ENCODE results near the gene ZNF512. TPM values are rescaled to one million over a fixed set of nuclear protein-coding genes. Genes with fewer than 3 reads are reported as not detected.
"Not testable (repeated sequence)": the region's sequence is repeated elsewhere in the genome, so short reads cannot be mapped to it uniquely, and the experiment has no call there.

ZNF512 gene
- total RNA-seq, 2 donors from 2014 or later, result 23.2 to 26.8 TPM

DNA sequence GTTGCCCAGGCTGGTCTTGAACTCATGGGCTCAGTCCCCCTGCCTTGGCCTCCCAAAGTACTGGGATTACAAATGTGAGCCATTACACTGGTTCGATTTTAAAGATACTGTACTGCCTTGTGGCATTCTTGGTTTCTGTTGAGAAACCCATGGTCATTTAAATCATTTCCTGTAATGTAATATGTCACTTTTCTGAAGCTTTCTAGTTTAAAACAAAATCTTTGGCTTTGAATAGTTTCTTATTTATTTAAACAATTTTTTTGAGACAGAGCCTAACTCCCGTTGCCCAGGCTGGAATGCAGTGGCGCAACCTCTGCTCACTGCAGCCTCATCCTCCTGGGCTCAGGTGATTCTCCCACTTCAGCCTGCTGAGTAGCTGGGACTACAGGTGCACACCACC lies 8.9 kb downstream of the ZNF512 start:
- H3K36me3 Mint-ChIP-seq (ENCODE audit: insufficient read depth in 2 of 2), result peaks cover 22 to 62% of the 10 kb centered on the region in 2 donors
- no peaks in the 10 kb centered on the region for H3K27me3 Mint-ChIP-seq (ENCODE audit: low read depth)
- peak overlapping the region; percentile 45 to 68 for H3K4me3 Mint-ChIP-seq
- no peak overlapping the region for H3K27ac Mint-ChIP-seq
- DNase-seq (no peak), ATAC-seq (replicated peaks in 1 of 2) (peak; percentile 37 to 67)
- H3K9me3 Mint-ChIP-seq, result peaks cover 0 to 9% of the 10 kb centered on the region in 2 donors
- H3K4me1 Mint-ChIP-seq (ENCODE audit: low read depth), result peaks cover 56% of the 10 kb centered on the region

DNA sequence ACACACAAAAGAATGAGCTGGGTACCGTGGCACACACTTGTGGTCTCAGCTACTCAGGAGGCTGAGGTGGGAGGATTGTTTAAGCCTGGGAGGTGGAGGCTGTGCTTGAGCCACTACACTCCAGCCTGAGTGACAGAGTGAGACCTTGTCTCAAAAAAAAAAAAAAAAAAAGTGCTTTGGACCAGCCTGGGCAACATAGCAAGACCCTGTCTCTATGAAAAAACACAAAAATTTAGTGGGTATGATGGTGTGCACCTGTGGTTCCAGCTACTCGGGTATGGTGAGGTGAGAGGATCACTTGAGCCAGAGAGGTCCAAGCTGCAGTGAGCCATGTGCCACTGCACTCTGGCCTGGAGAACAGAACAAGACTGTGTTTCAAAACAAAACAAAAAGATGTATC lies 10.4 kb downstream of the ZNF512 start:
- Mint-ChIP-seq H3K27ac (no peak overlapping the region), H3K27me3 (ENCODE audit: low read depth) (no peaks in the 10 kb centered on the region), H3K36me3 (ENCODE audit: insufficient read depth in 2 of 2) (peaks cover 22 to 54% of the 10 kb centered on the region in 2 donors), H3K4me3 (no peak overlapping the region), H3K4me1 (ENCODE audit: low read depth) (peaks cover 56% of the 10 kb centered on the region), H3K9me3 (peaks cover 0 to 9% of the 10 kb centered on the region in 2 donors)
- DNase-seq (no peak), ATAC-seq (replicated peaks in 1 of 2) (no peak)

DNA sequence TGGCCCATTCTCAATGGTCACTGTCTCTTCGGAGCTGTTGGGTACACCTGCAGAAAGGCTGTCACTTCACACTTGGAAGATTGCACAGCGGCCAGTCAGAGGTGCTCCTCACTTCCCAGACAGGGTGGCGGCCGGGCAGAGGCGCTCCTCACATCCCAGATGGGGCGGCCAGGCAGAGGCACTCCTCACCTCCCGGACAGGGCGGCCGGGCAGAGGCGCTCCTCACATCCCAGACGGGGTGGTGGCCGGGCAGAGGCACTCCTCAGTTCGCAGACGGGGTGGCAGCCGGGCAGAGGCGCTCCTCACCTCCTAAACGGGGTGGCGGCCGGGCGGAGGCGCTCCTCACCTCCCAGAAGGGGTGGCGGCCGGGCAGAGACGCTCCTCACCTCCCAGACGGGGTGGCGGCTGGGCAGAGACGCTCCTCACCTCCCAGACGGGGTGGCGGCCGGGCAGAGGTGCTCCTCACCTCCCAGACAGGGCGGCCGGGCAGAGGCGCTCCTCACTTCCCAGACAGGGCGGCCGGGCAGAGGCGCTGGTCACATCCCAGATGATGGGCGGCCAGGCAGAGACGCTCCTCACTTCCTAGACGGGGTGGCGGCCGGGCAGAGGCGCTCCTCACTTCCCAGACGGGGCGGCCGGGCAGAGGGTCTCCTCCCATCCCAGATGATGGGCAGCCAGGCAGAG lies 11.3 kb downstream of the ZNF512 start:
- H3K9me3 Mint-ChIP-seq; H3K27me3 Mint-ChIP-seq (ENCODE audit: low read depth); H3K4me3 Mint-ChIP-seq; H3K27ac Mint-ChIP-seq; DNase-seq; ATAC-seq (replicated peaks in 1 of 2): not testable (repeated sequence)
- Mint-ChIP-seq H3K36me3 (ENCODE audit: insufficient read depth in 2 of 2) (peaks cover 22 to 54% of the 10 kb centered on the region in 2 donors), H3K4me1 (ENCODE audit: low read depth) (peaks cover 59% of the 10 kb centered on the region)

DNA sequence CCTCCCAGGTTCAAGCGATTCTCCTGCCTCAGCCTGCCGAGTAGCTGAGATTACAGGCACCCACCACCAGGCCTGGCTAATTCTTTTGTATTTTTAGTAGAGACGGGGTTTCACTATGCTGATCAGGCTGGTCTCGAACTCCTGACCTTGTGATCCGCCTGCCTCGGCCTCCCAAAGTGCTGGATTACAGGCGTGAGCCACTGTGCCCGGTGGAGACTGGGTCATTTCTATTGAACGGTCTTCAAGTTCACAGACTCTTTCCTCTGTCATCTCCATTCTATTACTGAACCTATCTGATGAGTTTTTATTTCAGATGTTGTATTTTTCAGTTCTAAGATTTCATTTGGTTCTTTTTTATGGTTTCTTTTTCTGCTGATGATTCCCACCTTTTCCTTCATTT lies 12.6 kb downstream of the ZNF512 start:
- peak overlapping the region; percentile 64 for H3K27ac Mint-ChIP-seq
- not testable (repeated sequence) for H3K4me3 Mint-ChIP-seq; H3K9me3 Mint-ChIP-seq; DNase-seq; H3K27me3 Mint-ChIP-seq (ENCODE audit: low read depth); ATAC-seq (replicated peaks in 1 of 2)
- H3K36me3 Mint-ChIP-seq (ENCODE audit: insufficient read depth in 2 of 2), result peaks cover 19 to 43% of the 10 kb centered on the region in 2 donors
- H3K4me1 Mint-ChIP-seq (ENCODE audit: low read depth), result peaks cover 62% of the 10 kb centered on the region

DNA sequence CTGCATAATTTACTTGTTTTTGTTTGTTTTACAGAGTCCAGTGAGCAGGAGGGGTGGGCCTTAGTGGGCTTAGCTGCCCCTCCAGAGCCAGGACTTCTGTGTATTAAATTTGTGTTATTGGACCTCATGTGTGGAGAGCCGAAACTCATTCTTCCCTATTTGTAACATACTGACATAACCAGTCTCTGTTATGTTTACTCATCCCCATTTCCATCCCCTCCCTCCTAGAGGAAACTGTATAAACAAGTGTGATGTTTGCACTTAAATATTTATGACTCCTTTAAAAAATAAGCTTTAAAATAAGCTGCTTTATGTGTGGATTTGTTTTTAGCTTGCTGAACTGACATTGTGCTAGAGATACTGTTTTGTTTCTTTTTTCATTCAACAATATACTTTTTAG lies 13.8 kb downstream of the ZNF512 start:
- Mint-ChIP-seq H3K4me3 (peak overlapping the region in 1 of 2 donors; percentile 16), H3K9me3 (peaks cover 0 to 2% of the 10 kb centered on the region in 2 donors), H3K4me1 (ENCODE audit: low read depth) (peaks cover 54% of the 10 kb centered on the region), H3K27me3 (ENCODE audit: low read depth) (no peaks in the 10 kb centered on the region), H3K27ac (peak overlapping the region; percentile 84), H3K36me3 (ENCODE audit: insufficient read depth in 2 of 2) (peaks cover 15 to 37% of the 10 kb centered on the region in 2 donors)
- no peak for ATAC-seq (replicated peaks in 1 of 2)
- DNase-seq, result no peak

DNA sequence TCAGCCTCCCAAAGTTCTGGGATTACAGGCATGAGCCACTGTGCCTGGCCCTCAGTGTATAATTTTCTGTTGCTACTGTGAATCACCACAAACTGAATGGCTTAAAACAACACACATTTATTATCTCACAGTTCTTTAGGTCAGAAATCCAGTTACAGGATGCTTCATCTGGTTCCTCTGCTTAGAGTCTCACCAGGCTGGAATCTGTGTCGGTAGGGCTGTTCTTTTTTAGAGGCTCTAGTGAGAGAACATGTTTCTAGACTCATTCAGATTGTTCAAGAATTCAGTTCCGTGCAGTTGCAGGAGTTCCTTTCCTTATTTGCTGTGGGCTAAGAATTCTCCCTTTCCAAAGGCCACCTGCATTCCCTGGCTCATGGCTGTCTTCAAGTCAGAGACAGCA lies 23.8 kb downstream of the ZNF512 start:
- no peaks in the 10 kb centered on the region for H3K4me1 Mint-ChIP-seq (ENCODE audit: low read depth)
- peaks cover 14 to 22% of the 10 kb centered on the region in 2 donors for H3K36me3 Mint-ChIP-seq (ENCODE audit: insufficient read depth in 2 of 2)
- ATAC-seq (replicated peaks in 1 of 2), result no peak
- H3K4me3 Mint-ChIP-seq, result no peak overlapping the region
- H3K9me3 Mint-ChIP-seq, result no peaks in the 10 kb centered on the region
- H3K27ac Mint-ChIP-seq, result no peak overlapping the region
- DNase-seq, result no peak
- no peaks in the 10 kb centered on the region for H3K27me3 Mint-ChIP-seq (ENCODE audit: low read depth)

DNA sequence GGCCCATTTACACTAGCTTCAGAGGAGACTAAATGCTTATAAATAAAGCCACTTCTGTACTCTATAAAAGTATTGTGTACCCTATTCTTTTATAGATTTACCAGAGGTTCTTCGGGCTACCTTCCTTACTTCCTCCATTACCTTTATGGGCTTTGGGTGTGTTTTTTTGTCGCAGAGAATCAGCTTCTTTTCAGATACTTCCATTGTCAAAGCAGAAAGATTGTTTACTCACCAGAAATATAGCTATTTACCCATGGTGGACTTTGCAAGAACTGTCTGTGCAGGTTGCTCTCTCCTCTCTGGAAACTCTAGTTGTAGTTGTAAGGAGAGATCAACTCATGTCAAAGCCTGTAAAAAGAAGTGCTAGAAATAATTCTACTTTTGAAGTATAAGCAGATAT lies 31.1 kb downstream of the ZNF512 start:
- H3K36me3 Mint-ChIP-seq (ENCODE audit: insufficient read depth in 2 of 2), result peaks cover 11 to 17% of the 10 kb centered on the region in 2 donors
- no peak for ATAC-seq (replicated peaks in 1 of 2)

DNA sequence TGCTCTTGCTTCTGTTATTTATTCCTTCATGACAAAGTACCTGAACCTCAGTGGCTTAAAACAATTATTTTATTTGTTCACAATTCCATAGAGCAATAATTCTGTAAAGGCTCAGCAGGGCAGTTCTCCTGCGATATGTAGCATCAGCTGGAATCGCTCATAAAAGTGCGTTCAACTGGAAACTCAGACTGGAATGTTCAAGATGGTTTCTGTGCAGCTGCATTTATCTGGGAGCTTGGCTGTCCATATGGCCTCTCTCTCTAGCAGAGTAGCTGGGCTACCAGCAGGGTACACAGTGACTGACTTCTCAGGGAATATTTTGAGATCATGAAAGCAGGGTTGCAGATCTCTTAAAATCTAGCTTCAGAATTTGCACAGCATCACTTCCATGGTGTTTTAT lies 32.5 kb downstream of the ZNF512 start:
- Mint-ChIP-seq H3K36me3 (ENCODE audit: insufficient read depth in 2 of 2) (peaks cover 11 to 21% of the 10 kb centered on the region in 2 donors), H3K4me3 (no peak overlapping the region)

More for the DNA sequence above, 31.1 kb downstream of the ZNF512 start:
- Mint-ChIP-seq H3K27ac (no peak overlapping the region), H3K27me3 (ENCODE audit: low read depth) (no peaks in the 10 kb centered on the region), H3K4me1 (ENCODE audit: low read depth) (no peaks in the 10 kb centered on the region), H3K4me3 (no peak overlapping the region), H3K9me3 (no peaks in the 10 kb centered on the region)
- DNase-seq, result no peak

DNA sequence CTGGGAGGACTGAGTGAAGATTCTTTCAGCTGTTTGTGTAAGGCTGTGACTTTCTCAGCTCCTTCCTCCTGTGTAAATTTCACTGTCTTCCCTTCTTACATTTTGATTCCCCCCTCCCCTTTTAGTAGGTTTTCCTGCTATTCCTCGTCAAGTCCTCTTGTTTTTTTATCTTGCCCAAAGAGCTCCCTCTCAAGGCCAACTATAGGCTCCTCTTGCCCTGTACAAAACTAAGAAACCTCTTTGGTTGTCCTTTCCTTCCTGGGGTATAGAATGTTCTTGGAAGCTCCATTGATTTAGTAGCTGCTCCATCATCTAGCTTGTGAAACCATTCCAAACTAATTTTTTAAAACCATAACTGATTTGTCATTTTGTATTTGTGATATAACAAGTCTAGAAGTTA lies 38.7 kb downstream of the ZNF512 start:
- no peaks in the 10 kb centered on the region for H3K9me3 Mint-ChIP-seq
- ATAC-seq (replicated peaks in 1 of 2), result no peak
- H3K36me3 Mint-ChIP-seq (ENCODE audit: insufficient read depth in 2 of 2), result peaks cover 6 to 31% of the 10 kb centered on the region in 2 donors
- DNase-seq, result no peak
- H3K27ac Mint-ChIP-seq, result peak overlapping the region; percentile 52
- H3K4me3 Mint-ChIP-seq, result no peak overlapping the region
- H3K4me1 Mint-ChIP-seq (ENCODE audit: low read depth), result no peaks in the 10 kb centered on the region
- no peaks in the 10 kb centered on the region for H3K27me3 Mint-ChIP-seq (ENCODE audit: low read depth)

More for the DNA sequence above, 32.5 kb downstream of the ZNF512 start:
- ATAC-seq (replicated peaks in 1 of 2), result no peak
- peak overlapping the region; percentile 48 for H3K27ac Mint-ChIP-seq
- H3K9me3 Mint-ChIP-seq, result no peaks in the 10 kb centered on the region
- no peaks in the 10 kb centered on the region for H3K27me3 Mint-ChIP-seq (ENCODE audit: low read depth)
- DNase-seq, result no peak
- H3K4me1 Mint-ChIP-seq (ENCODE audit: low read depth), result no peaks in the 10 kb centered on the region

DNA sequence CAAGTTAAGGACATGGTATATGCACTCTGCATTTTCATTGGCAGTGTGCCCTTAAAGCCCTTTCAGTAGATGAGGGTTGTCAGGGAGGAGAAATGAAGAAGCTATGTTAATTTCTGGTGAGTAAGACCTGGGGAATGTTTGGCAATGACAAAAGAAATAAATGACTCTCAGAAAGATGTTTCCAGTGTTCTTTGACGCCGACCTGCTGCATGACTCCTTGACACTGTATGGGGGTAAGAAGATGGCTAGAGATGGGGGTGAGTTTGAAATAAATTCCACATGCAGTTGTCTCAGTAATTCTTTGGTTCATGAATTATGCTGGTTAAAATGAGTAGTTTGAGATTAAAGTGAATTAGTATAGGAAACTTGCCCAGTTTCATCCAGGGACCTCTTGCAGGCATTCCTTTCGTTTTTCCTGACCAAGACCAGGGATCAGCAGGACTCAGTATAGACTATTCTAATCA lies 40.1 kb downstream of the ZNF512 start:
- Mint-ChIP-seq H3K27ac (peak overlapping the region; percentile 2), H3K36me3 (ENCODE audit: insufficient read depth in 2 of 2) (peaks cover 2 to 24% of the 10 kb centered on the region in 2 donors)
- peak in 1 of 2 donors; percentile 55 for ATAC-seq (replicated peaks in 1 of 2)

DNA sequence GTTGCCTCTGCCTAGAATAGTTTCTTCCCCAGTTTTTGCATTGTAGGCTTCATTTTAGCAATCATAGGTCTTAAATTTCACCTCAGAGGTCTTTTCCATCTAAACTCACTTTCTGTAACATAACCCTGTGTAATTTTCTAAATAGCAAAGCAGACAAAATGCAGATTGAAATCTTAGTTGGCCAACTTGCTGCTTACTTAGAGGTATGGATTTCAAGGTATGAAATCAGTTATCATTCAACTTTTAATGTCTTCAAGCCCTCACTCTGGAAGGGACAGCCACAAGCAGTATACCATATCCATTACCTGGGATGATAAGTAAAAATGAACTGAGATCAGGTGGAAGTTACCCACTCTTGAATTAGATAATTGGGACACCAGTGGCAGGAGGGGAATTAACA lies 42.1 kb downstream of the ZNF512 start:
- H3K36me3 Mint-ChIP-seq (ENCODE audit: insufficient read depth in 2 of 2), result peaks cover 0 to 19% of the 10 kb centered on the region in 2 donors
- ATAC-seq (replicated peaks in 1 of 2) (no peak), DNase-seq (no peak)
- no peaks in the 10 kb centered on the region for H3K27me3 Mint-ChIP-seq (ENCODE audit: low read depth)
- no peaks in the 10 kb centered on the region for H3K4me1 Mint-ChIP-seq (ENCODE audit: low read depth)
- no peak overlapping the region for H3K4me3 Mint-ChIP-seq
- H3K9me3 Mint-ChIP-seq, result no peaks in the 10 kb centered on the region
- no peak overlapping the region for H3K27ac Mint-ChIP-seq

More for the DNA sequence above, 40.1 kb downstream of the ZNF512 start:
- no peaks in the 10 kb centered on the region for H3K27me3 Mint-ChIP-seq (ENCODE audit: low read depth)
- no peaks in the 10 kb centered on the region for H3K9me3 Mint-ChIP-seq
- DNase-seq, result no peak
- no peaks in the 10 kb centered on the region for H3K4me1 Mint-ChIP-seq (ENCODE audit: low read depth)
- H3K4me3 Mint-ChIP-seq, result no peak overlapping the region

DNA sequence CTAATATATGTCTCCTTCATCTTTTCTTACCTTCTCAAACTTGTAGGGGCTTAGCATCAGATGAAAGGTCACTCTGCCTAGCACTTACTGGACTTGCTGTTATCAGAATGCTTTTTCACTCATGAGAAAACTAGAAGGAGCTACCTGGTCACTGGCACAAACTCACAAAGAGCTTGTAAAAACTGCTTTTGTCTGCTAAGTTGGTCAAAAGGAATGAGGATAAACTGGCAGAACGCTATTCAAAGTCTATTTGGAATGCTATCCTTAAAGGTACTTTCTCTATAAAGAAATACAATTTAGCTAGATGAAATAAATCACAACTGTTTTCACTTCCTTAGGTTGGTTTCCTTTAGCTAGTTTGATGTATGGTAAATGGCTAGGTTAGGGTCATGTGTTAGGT lies 43.5 kb downstream of the ZNF512 start:
- H3K27ac Mint-ChIP-seq; H3K4me1 Mint-ChIP-seq (ENCODE audit: low read depth); H3K27me3 Mint-ChIP-seq (ENCODE audit: low read depth); H3K4me3 Mint-ChIP-seq; H3K9me3 Mint-ChIP-seq; DNase-seq; ATAC-seq (replicated peaks in 1 of 2): not testable (repeated sequence)
- H3K36me3 Mint-ChIP-seq (ENCODE audit: insufficient read depth in 2 of 2), result peaks cover 0 to 15% of the 10 kb centered on the region in 2 donors

DNA sequence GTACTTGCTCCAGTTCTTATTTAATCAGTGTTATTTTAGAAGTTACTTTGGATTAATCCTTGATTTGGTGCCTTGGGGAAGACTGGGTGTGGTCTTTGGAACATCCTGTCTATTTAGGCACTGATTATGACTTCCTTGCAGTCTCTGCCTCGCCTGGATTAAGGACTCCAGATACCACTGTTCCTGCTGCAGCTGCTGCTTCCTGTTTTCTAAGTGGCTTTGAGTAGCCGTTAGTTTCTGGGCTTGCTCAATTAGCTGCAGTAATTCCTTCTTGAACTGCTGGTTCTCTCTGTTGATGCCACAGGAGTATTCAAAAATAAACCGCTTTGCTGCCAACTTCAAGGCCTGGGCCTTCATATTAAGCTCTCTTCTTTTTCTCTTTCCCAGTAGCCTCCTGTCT lies 44.1 kb downstream of the ZNF512 start:
- ATAC-seq (replicated peaks in 1 of 2); H3K9me3 Mint-ChIP-seq; H3K4me1 Mint-ChIP-seq (ENCODE audit: low read depth); H3K4me3 Mint-ChIP-seq; DNase-seq; H3K27me3 Mint-ChIP-seq (ENCODE audit: low read depth); H3K27ac Mint-ChIP-seq: not testable (repeated sequence)
- H3K36me3 Mint-ChIP-seq (ENCODE audit: insufficient read depth in 2 of 2), result peaks cover 0 to 15% of the 10 kb centered on the region in 2 donors
